MM.1S (cell line): ENCODE data around the gene TP53.

ENCODE experiments used
- CTCF ChIP-seq: fragments of 300-600 bp; sonication (generic); IDR thresholded peaks from 2 replicates; pipeline ENCODE4 v1.5.1; 2016; ENCODE audit warnings: antibody characterized with exemption, low read length, mixed read lengths
- EZH2 ChIP-seq: fragments of 300-600 bp; sonication (generic); optimal IDR thresholded peaks from 2 replicates; pipeline ENCODE3; 2017; ENCODE audit warnings: low read depth, mild to moderate bottlenecking, antibody characterized with exemption, low read length, mixed read lengths
- EZH2phosphoT487 ChIP-seq: fragments of 300-600 bp; sonication (generic); IDR thresholded peaks from 2 replicates; pipeline ENCODE4 v1.6.1; 2018; ENCODE audit warnings: antibody characterized with exemption, low read length

- TF ChIP-seq CTCF, result no peak
- TF ChIP-seq EZH2, result no peak
- no peak for TF ChIP-seq EZH2phosphoT487
Measured at GRCh38 chr17:7626307-7626706, 61.0 kb downstream of the TP53 start.
